ENCODE data around the gene C9orf50.
A peak's percentile ranks its signal among the peaks of the same experiment; 100 is the strongest.
"Not testable (repeated sequence)": the region's sequence is repeated elsewhere in the genome, so short reads cannot be mapped to it uniquely, and the experiment has no call there.

C9orf50 gene

GRCh38 chr9:129620669-129621295 lies at the start of gene C9orf50:
C9orf50 (minus strand) TSS chr9:129621101; CDS start chr9:129620574, 527 bp downstream.
- no peak for DNase-seq

- no peak for DNase-seq
Observed at GRCh38 chr9:129669946-129670345, 49.0 kb upstream of the C9orf50 start.

GRCh38 chr9:129669141-129669718 lies 48.3 kb upstream of the C9orf50 start:
- DNase-seq, result no peak

- DNase-seq, result no peak
Observed at GRCh38 chr9:129667850-129668249, 46.9 kb upstream of the C9orf50 start.

GRCh38 chr9:129667378-129667777 lies 46.5 kb upstream of the C9orf50 start:
- DNase-seq, result no peak

- DNase-seq, result no peak
Observed at GRCh38 chr9:129666575-129666974, 45.7 kb upstream of the C9orf50 start.

- peak in 1 of 6 experiments; percentile 25 for DNase-seq
Observed at GRCh38 chr9:129665814-129666520, 45.1 kb upstream of the C9orf50 start.

GRCh38 chr9:129665389-129665775 lies 44.5 kb upstream of the C9orf50 start, which contains the start of gene PRRX2:
PRRX2 (plus strand) TSS chr9:129665647; CDS start chr9:129665868, 221 bp downstream.
- no peak for DNase-seq

GRCh38 chr9:129664746-129665388 lies 44.0 kb upstream of the C9orf50 start:
- peak in 2 of 6 experiments; percentile 20 to 36 for DNase-seq

- not testable (repeated sequence) for DNase-seq
Observed at GRCh38 chr9:129662239-129662638, 41.3 kb upstream of the C9orf50 start.

- DNase-seq, result no peak
Observed at GRCh38 chr9:129661029-129661428, 40.1 kb upstream of the C9orf50 start.

GRCh38 chr9:129656795-129657390 lies 36.0 kb upstream of the C9orf50 start:
- no peak for DNase-seq

- DNase-seq, result no peak
Observed at GRCh38 chr9:129655696-129656095, 34.8 kb upstream of the C9orf50 start.

- no peak for DNase-seq
Observed at GRCh38 chr9:129655154-129655553, 34.3 kb upstream of the C9orf50 start.

GRCh38 chr9:129654554-129655040 lies 33.7 kb upstream of the C9orf50 start:
- DNase-seq, result no peak

GRCh38 chr9:129653823-129654553 lies 33.1 kb upstream of the C9orf50 start:
- DNase-seq, result no peak

GRCh38 chr9:129650680-129651235 lies 29.9 kb upstream of the C9orf50 start:
- no peak for DNase-seq

- DNase-seq, result no peak
Observed at GRCh38 chr9:129649726-129650679, 29.1 kb upstream of the C9orf50 start.

GRCh38 chr9:129648764-129649115 lies 27.8 kb upstream of the C9orf50 start:
- DNase-seq, result no peak

- DNase-seq, result no peak
Observed at GRCh38 chr9:129648092-129648763, 27.3 kb upstream of the C9orf50 start.
